B cell (primary cell): Measurements from ENCODE around the gene RRAS2.

Experiments used
- CTCF ChIP-seq: fragments of 200-600 bp; IDR thresholded peaks from one replicate; pipeline ENCODE4 v1.8.0; 2022; ENCODE audit warnings: antibody characterized with exemption, mild to moderate bottlenecking
- EZH2 ChIP-seq: IDR thresholded peaks from 2 replicates; pipeline ENCODE4 v1.6.1; 2012; ENCODE audit warnings: borderline replicate concordance, low read depth, mild to moderate bottlenecking, moderate library complexity, low read length; ENCODE audit not compliant: insufficient read depth, poor library complexity, severe bottlenecking

GRCh38 chr11:14350215-14350614, 8.8 kb downstream of the RRAS2 start:
- TF ChIP-seq CTCF: no peak
- no peak for TF ChIP-seq EZH2
